Tibial nerve (tissue), 3 donors: Measurements from ENCODE around the gene PLXNB1.

Source experiments
- CTCF ChIP-seq, 5 experiments: fragments of 200-600 bp in 3 of 5; fragments of 450-650 bp in 2 of 5; sonication (generic) in 3 of 5; IDR thresholded peaks; one replicate each; pipeline ENCODE4 v1.5.1; 2016 to 2019; ENCODE audit warnings: antibody characterized with exemption in 5 of 5, mild to moderate bottlenecking in 3 of 5, moderate library complexity in 2 of 5
- POLR2A ChIP-seq, 2 donors: fragments of 450-650 bp; IDR thresholded peaks; one replicate each; pipeline ENCODE4 v1.6.1; 2017; ENCODE audit warnings: antibody characterized with exemption in 2 of 2, mild to moderate bottlenecking in 2 of 2, moderate library complexity in 2 of 2

- no peak for TF ChIP-seq CTCF (IDR thresholded peaks at IDR 0.05)
- no peak for TF ChIP-seq POLR2A (IDR thresholded peaks at IDR 0.05)
These were observed 35.5 kb downstream of the PLXNB1 start for GRCh38 chr3:48394391-48394790.
